ENCODE data around the gene SNX15.

Gene SNX15

GRCh38 chr11:65087216-65087615 is 60.0 kb downstream of the SNX15 start:
- no peak for DNase-seq

DNA sequence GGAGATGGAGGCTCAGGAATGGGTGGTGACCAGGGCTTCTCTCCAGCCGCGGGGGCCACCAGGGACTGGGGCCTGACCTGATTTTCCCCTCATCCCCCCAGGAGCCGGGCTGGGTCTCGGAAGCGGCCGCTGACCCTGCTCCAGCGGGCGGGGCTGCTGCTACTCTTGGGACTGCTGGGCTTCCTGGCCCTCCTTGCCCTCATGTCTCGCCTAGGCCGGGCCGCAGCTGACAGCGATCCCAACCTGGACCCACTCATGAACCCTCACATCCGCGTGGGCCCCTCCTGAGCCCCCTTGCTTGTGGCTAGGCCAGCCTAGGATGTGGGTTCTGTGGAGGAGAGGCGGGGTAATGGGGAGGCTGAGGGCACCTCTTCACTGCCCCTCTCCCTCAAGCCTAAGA is 60.6 kb downstream of the SNX15 start:
- DNase-seq, result no peak

GRCh38 chr11:65089621-65090020 is 62.4 kb downstream of the SNX15 start:
- DNase-seq, result no peak

All from cortex of kidney (tissue), 1 donor.